HCT116 (cell line): ENCODE data around the gene ELF1. TPM values are rescaled to one million over a fixed set of nuclear protein-coding genes. Genes with fewer than 3 reads are reported as not detected.

Source experiments
- ATAC-seq: fragments of 200-7000 bp; cut with Tn5 transposase; 2 replicates; pipeline ENCODE4 v1.9.1; 2020; ENCODE audit warnings: mild to moderate bottlenecking, moderate library complexity
- BruUV-seq: library from RNA; stranded (reverse); fragments of 400-500 nt; replicated peaks from 2 replicates; lab custom pipeline; 2021; lab: Mats Ljungman, UMichigan
- CTCF ChIA-PET: fragments of 300-600 bp; sonication (Branson Sonifier 250); formaldehyde crosslinking; loops from one replicate; lab custom pipeline; 2021; ENCODE audit warnings: antibody characterized with exemption; lab: Charles Lee
- POLR2A ChIA-PET: fragments of 300-600, 350-600 bp; sonication (Branson Sonifier 250); formaldehyde crosslinking; loops from one replicate; lab custom pipeline; 2021; ENCODE audit warnings: antibody characterized with exemption; lab: Charles Lee
- RAD21 ChIA-PET, 2 experiments: fragments of 300-600 bp; sonication (Branson Sonifier 250); formaldehyde crosslinking; loops; one replicate each; lab custom pipeline; 2023; ENCODE audit warnings: low total read pairs in 2 of 2; ENCODE audit not compliant: uncharacterized antibody in 2 of 2, unreplicated experiment in 2 of 2, low non-redundant PET in 1 of 2; lab: Charles Lee
- DNase-seq: peaks from one replicate; pipeline ENCODE4 v3.0.0-alpha.2; 2010; ENCODE audit warnings: low read depth, low spot score
- H2AFZ ChIP-seq: fragments of 200-600 bp; shearing (Covaris generic), sonication (generic); 2 replicates; pipeline ENCODE4 v1.6.1; 2017; ENCODE audit warnings: low read depth, mixed run types, mixed read lengths, antibody characterized with exemption, low read length; ENCODE audit not compliant: poor library complexity, severe bottlenecking
- H3K27ac ChIP-seq: 2 replicates; pipeline ENCODE4 v1.5.1; 2012; ENCODE audit warnings: low read depth, low read length
- H3K27me3 ChIP-seq: fragments of 200-600 bp; sonication (generic); 2 replicates; pipeline ENCODE4 v1.6.1; 2016; ENCODE audit warnings: mixed run types, low read length, mixed read lengths; ENCODE audit not compliant: insufficient read depth
- H3K36me3 ChIP-seq, 2 experiments: fragments of 200-500 bp in 1 of 2; fragments of 200-600 bp in 1 of 2; sonication (Bioruptor generic) in 1 of 2; sonication (generic) in 1 of 2; 2 replicates each; pipeline versions ENCODE4 v1.5.1 to v1.6.1; 2014 to 2016; ENCODE audit warnings: low read length in 2 of 2, inconsistent platforms in 1 of 2, mixed read lengths in 1 of 2, mixed run types in 1 of 2; ENCODE audit not compliant: insufficient read depth in 2 of 2, control insufficient read depth in 1 of 2
- H3K4me1 ChIP-seq, 2 experiments: fragments of 200-600 bp in 1 of 2; sonication (generic) in 1 of 2; 2 replicates each; pipeline versions ENCODE4 v1.5.1 to v1.6.1; 2012 to 2017; ENCODE audit warnings: low read length in 2 of 2, inconsistent platforms in 1 of 2, mild to moderate bottlenecking in 1 of 2, mixed read lengths in 1 of 2, mixed run types in 1 of 2, moderate library complexity in 1 of 2; ENCODE audit not compliant: insufficient read depth in 2 of 2, control insufficient read depth in 1 of 2
- H3K4me2 ChIP-seq: fragments of 200-600 bp; sonication (generic); 2 replicates; pipeline ENCODE4 v1.6.1; 2017; ENCODE audit warnings: mixed run types, low read length, mixed read lengths
- H3K4me3 ChIP-seq, 2 experiments: fragments of 200-600 bp in 1 of 2; sonication (generic) in 1 of 2; replicated peaks in 1 of 2; 2 replicates each; pipeline ENCODE4 v1.5.1; 2011 to 2016; ENCODE audit warnings: low read length in 2 of 2, control low read depth in 1 of 2, low read depth in 1 of 2, mild to moderate bottlenecking in 1 of 2, mixed read lengths in 1 of 2, mixed run types in 1 of 2
- H3K79me2 ChIP-seq: fragments of 200-600 bp; sonication (generic); 2 replicates; pipeline ENCODE4 v1.6.1; 2017; ENCODE audit warnings: mild to moderate bottlenecking, mixed run types, low read length, moderate library complexity, mixed read lengths; ENCODE audit not compliant: insufficient read depth
- H3K9ac ChIP-seq: fragments of 200-600 bp; sonication (generic); 2 replicates; pipeline ENCODE4 v1.6.1; 2016; ENCODE audit warnings: low read length, mixed read lengths
- H3K9me2 ChIP-seq: fragments of 200-600 bp; sonication (generic), shearing (Covaris generic); 2 replicates; pipeline ENCODE4 v1.6.1; 2017; ENCODE audit warnings: mixed run types, mild to moderate bottlenecking, moderate library complexity; ENCODE audit not compliant: insufficient read depth
- H3K9me3 ChIP-seq, 2 experiments: fragments of 200-500 bp in 1 of 2; fragments of 200-600 bp in 1 of 2; sonication (Bioruptor generic) in 1 of 2; sonication (generic) in 1 of 2; 2 replicates each; pipeline ENCODE4 v1.6.1; 2014 to 2017; ENCODE audit warnings: low read length in 2 of 2, mixed read lengths in 2 of 2, inconsistent platforms in 1 of 2, low read depth in 1 of 2, mild to moderate bottlenecking in 1 of 2, mixed run types in 1 of 2, moderate library complexity in 1 of 2; ENCODE audit not compliant: control insufficient read depth in 1 of 2, insufficient read depth in 1 of 2
- H4K20me1 ChIP-seq: fragments of 200-600 bp; sonication (generic), shearing (Covaris generic); 2 replicates; pipeline ENCODE4 v1.6.1; 2017; ENCODE audit warnings: mixed run types, mild to moderate bottlenecking, moderate library complexity; ENCODE audit not compliant: insufficient read depth
- ATF3 ChIP-seq: IDR thresholded peaks from 2 replicates; pipeline ENCODE4 v1.6.1; 2012
- CBX3 ChIP-seq: IDR thresholded peaks from 2 replicates; pipeline ENCODE4 v1.6.1; 2012; ENCODE audit warnings: low read depth
- CEBPB ChIP-seq: IDR thresholded peaks from 2 replicates; pipeline ENCODE4 v1.6.1; 2012; ENCODE audit warnings: low read depth
- CTCF ChIP-seq, 3 experiments: fragments of 200-600 bp in 1 of 3; sonication (generic) in 1 of 3; IDR thresholded peaks in 2 of 3; conservative IDR thresholded peaks in 1 of 3; 2 replicates each; pipeline ENCODE4 v1.5.1; 2012 to 2017; ENCODE audit warnings: low read depth in 2 of 3, low read length in 2 of 3, antibody characterized with exemption in 1 of 3, borderline replicate concordance in 1 of 3, control low read depth in 1 of 3, mild to moderate bottlenecking in 1 of 3, mixed read lengths in 1 of 3, mixed run types in 1 of 3, moderate library complexity in 1 of 3; ENCODE audit not compliant: insufficient read depth in 1 of 3
- EGR1 ChIP-seq: IDR thresholded peaks from 2 replicates; pipeline ENCODE4 v1.6.1; 2012; ENCODE audit warnings: low read depth
- ELF1 ChIP-seq: IDR thresholded peaks from 2 replicates; pipeline ENCODE4 v1.6.1; 2012; ENCODE audit warnings: low read depth, borderline replicate concordance
- EZH2 ChIP-seq: fragments of 200-600 bp; sonication (generic); IDR thresholded peaks from 2 replicates; pipeline ENCODE4 v1.6.1; 2017; ENCODE audit warnings: antibody characterized with exemption, mixed run types
- EZH2phosphoT487 ChIP-seq: fragments of 200-600 bp; IDR thresholded peaks from 2 replicates; pipeline ENCODE4 v1.6.1; 2018; ENCODE audit warnings: antibody characterized with exemption, borderline replicate concordance
- FOSL1 ChIP-seq: IDR thresholded peaks from 2 replicates; pipeline ENCODE4 v1.6.1; 2012; ENCODE audit warnings: low read depth
- JUND ChIP-seq: IDR thresholded peaks from 2 replicates; pipeline ENCODE4 v1.6.1; 2012
- MAX ChIP-seq: IDR thresholded peaks from 2 replicates; pipeline ENCODE4 v1.6.1; 2012
- POLR2A ChIP-seq: IDR thresholded peaks from 2 replicates; pipeline ENCODE4 v1.7.0; 2011; ENCODE audit warnings: borderline replicate concordance; ENCODE audit not compliant: insufficient read depth, insufficient read length; ENCODE audit errors: extremely low read depth
- POLR2AphosphoS5 ChIP-seq: IDR thresholded peaks from 2 replicates; pipeline ENCODE4 v1.6.1; 2011; ENCODE audit warnings: mild to moderate bottlenecking, low read depth, low read length, moderate library complexity
- REST ChIP-seq: IDR thresholded peaks from 2 replicates; pipeline ENCODE4 v1.6.1; 2012; ENCODE audit warnings: low read depth
- SP1 ChIP-seq: IDR thresholded peaks from 2 replicates; pipeline ENCODE4 v1.6.1; 2012; ENCODE audit warnings: low read depth
- SRF ChIP-seq: IDR thresholded peaks from 2 replicates; pipeline ENCODE4 v1.6.1; 2012; ENCODE audit warnings: low read depth
- YY1 ChIP-seq: IDR thresholded peaks from 2 replicates; pipeline ENCODE4 v1.6.1; 2011; ENCODE audit warnings: low read length, low read depth, moderate library complexity, mild to moderate bottlenecking; ENCODE audit not compliant: insufficient replicate concordance; ENCODE audit errors: extremely low read depth
- ZBTB33 ChIP-seq: IDR thresholded peaks from 2 replicates; pipeline ENCODE4 v1.6.1; 2011; ENCODE audit warnings: mild to moderate bottlenecking, low read length, moderate library complexity; ENCODE audit not compliant: insufficient replicate concordance; ENCODE audit errors: extremely low read depth
- ZFX ChIP-seq: fragments of 450-650 bp; IDR thresholded peaks from 2 replicates; pipeline ENCODE4 v1.6.1; 2017
- ZNF274 ChIP-seq: fragments of 200-500 bp; sonication (Bioruptor generic); IDR thresholded peaks from 2 replicates; pipeline ENCODE4 v1.6.1; 2014; ENCODE audit warnings: mild to moderate bottlenecking, low read depth, low read length, inconsistent platforms
- intact Hi-C: fragments of 100-400 bp; cut with micrococcal nuclease; formaldehyde crosslinking; loops from 2 replicates; pipeline ENCODE4 v1.10.0; 2022
- total RNA-seq: library from RNA; stranded (reverse); gene quantifications from one replicate; pipeline ENCODE4 v1.2.1, GENCODE V29; 2021; ENCODE audit not compliant: unreplicated experiment

ELF1 gene
- total RNA-seq, 1 experiment from 2014 or later, result 30.0 TPM

- RAD21 ChIA-PET, result no interaction called here
- no peaks in the 10 kb centered on the region for H3K27me3 ChIP-seq
Observed at GRCh38 chr13:40981361-40981760, 37.8 kb downstream of the ELF1 start.

More at GRCh38 chr13:40981361-40981760, 37.8 kb downstream of the ELF1 start:
- Histone ChIP-seq H3K9ac (no peak overlapping the region), H3K27ac (no peak overlapping the region), H3K4me3 (no peak overlapping the region), H2AFZ (no peak overlapping the region), H3K36me3 (0 out of 4 replicates have a peak, but pooled peaks cover 0 to 4% of the 10 kb centered on the region in 2 experiments), H3K79me2 (peaks cover 71% of the 10 kb centered on the region), H4K20me1 (0 out of 2 replicates have a peak, but pooled peaks cover 2% of the 10 kb centered on the region), H3K9me2 (no peaks in the 10 kb centered on the region), H3K4me2 (no peak overlapping the region), H3K4me1 (no peaks in the 10 kb centered on the region), H3K9me3 (no peaks in the 10 kb centered on the region)
- no peak for DNase-seq
- ChIA-PET POLR2A (no interaction called here), CTCF (no interaction called here)
- no peak for ATAC-seq
- no peak for TF ChIP-seq ATF3
- no peak for TF ChIP-seq MAX
- TF ChIP-seq SRF, result no peak
- no peak for TF ChIP-seq FOSL1
- no peak for TF ChIP-seq JUND
- no peak for TF ChIP-seq CBX3
- TF ChIP-seq EZH2, result no peak
- no peak for TF ChIP-seq YY1
- TF ChIP-seq ZFX, result no peak
- TF ChIP-seq SP1, result no peak
- TF ChIP-seq ELF1, result no peak
- TF ChIP-seq ZBTB33, result no peak
- no peak for TF ChIP-seq EGR1
- no peak for TF ChIP-seq CTCF (IDR thresholded peaks at IDR 0.05 in 2 of 3, conservative IDR thresholded peaks at IDR 0.05 in 1 of 3; ENCODE audit: borderline replicate concordance in 1 of 3, insufficient read depth in 1 of 3, low read depth in 2 of 3, low read length in 2 of 3)
- no peak for TF ChIP-seq ZNF274
- no peak for TF ChIP-seq REST
- TF ChIP-seq POLR2A, result no peak
- no peak for TF ChIP-seq POLR2AphosphoS5
- no peak for TF ChIP-seq CEBPB
- no peak for TF ChIP-seq EZH2phosphoT487
- BruUV-seq, result no TSS peak
- intact Hi-C loops, result no loop called here
